Suppressor macrophage treated with lipopolysaccharide for 1 hour (primary cell): ENCODE results near the gene SEMA4B.
A peak's percentile ranks its signal among the peaks of the same experiment; 100 is the strongest.
"Not testable (repeated sequence)": the region's sequence is repeated elsewhere in the genome, so short reads cannot be mapped to it uniquely, and the experiment has no call there.

ENCODE experiments used
- DNase-seq, 3 donors: peaks; one replicate each; pipeline ENCODE4 v3.0.0-alpha.2; 2020 to 2022

The SEMA4B gene

DNA sequence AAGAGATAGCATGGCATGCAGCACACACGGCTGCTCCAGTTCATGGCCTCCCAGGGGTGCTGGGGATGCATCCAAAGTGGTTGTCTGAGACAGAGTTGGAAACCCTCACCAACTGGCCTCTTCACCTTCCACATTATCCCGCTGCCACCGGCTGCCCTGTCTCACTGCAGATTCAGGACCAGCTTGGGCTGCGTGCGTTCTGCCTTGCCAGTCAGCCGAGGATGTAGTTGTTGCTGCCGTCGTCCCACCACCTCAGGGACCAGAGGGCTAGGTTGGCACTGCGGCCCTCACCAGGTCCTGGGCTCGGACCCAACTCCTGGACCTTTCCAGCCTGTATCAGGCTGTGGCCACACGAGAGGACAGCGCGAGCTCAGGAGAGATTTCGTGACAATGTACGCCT, 27.8 kb downstream of the SEMA4B start:
- DNase-seq = no peak

DNA sequence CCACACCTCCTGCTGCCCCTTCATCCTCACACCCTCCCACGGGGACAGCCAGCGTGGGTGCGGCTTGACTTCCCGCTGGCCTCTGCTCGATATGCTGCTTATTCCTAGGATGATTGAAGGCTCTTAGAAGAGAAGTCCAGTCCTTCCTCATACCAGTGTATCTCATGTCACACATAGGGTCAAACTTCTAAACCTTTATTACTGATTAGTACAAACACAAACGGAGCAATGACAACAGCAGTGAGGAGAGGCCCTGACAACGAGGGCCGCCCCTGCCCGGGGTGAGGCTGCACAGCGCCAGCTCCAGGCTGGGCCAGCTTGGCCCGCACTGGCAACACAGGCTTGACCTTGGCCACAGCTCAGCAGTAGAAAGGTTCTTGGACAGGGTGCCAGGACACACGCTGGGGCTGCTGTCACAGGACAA, 29.0 kb downstream of the SEMA4B start:
- no peak for DNase-seq

DNA sequence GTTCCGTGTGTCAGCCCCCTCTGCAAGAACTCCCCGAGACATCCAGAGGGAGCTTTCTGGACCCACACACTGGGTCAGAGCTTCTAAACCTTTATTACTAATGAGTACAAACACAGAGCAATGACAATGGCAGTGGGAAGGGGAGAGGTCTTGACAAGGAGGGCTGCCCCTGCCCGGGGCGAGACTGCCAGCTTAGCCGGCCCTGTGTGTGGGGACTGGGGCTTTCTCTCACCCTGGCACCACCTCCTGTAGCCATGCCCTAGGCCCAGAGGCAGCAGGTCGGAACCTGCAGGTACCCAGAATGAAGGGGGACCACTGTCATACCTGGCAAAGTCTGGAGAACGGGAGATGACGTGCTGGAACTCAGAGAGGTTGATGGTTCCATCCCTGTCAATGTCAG, 29.5 kb downstream of the SEMA4B start:
- no peak for DNase-seq

DNA sequence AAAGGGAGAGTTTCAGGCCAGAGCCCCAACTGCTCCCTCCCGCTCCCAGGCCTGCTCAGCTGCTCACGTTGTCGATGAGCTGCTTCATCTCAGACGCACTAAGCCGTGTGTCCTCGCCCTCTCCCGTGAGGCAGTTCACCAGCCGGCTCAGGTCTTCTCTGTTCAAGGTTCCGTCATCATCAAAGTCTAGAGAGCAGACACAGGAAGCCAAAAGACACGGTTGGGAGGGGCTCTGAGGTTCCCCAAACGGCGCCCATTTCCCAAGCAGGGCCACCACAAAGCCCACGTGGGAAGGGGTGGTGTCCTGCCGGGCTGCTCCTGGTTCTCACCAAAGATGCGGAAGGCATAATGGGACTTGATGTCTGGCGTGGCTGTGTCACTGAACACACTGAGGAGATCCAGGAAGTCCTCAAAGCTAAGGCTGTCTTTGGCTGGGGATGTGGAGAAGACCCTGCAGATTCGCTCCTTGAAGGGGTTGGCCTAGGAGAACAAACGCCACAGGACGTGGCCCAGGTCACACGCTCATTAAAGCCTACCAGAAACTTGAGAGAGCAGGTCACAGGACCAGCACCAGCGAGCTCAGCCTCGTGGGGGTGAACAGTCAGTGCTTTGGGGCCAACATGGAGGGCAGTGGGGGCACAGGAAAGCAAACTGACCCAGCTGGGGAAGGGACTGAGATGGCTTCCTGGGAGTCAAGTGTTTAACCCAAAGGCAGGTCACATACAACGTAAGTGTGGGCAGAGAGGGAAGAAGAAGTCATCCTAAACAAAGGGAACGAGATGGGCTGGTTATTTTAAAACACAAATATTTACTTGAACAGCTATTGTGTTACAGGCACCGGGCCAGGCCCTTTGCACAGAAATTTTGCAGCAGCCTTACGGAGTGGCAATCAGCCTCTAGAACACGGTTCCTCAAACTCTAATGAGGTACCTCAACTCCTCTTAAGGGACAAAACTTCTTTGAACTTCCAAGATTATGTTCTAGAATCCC, 30.2 kb downstream of the SEMA4B start:
- DNase-seq = peak; percentile 78 to 84 (median 80)

DNA sequence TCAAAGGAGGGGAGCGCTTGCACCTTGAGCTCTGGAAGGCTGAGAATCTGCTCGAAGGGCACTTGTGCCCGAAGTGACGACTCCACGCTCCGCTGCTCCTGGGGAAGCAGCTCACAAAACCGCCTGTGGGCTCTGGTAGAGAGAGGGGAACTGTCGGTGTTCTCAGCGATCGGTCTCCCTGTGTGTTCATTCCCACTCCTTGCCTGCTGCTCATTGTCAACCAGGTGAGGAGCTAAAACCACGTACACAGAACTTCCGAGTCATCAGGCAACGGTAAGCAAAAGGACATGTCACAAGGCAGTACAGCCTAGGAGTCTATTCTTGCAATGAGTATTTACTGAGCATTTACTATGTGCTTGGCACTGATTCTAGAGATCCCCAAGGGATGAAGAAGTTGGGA, 31.1 kb downstream of the SEMA4B start:
- no peak for DNase-seq

DNA sequence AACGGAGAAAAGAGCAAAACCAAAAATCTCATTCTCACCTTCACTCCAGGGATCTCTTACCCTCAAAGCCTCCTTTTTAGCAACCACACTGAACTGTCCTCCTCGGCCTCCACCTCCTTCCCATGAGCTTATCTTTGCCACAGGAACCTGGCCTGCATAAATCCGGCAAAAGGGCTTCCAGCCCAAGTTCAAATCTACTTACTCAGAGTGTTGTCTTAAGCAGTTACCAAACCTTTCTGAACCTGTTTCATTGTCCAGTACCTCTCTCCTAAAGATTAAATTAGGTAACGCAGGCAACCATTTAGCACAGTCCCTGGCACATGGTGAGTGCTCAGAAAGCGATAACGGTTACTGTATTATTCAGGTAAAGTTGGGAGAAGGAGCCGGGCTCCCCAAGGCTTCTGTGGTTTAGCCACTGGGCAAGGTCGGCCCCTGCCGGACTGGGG, 31.8 kb downstream of the SEMA4B start:
- no peak for DNase-seq

DNA sequence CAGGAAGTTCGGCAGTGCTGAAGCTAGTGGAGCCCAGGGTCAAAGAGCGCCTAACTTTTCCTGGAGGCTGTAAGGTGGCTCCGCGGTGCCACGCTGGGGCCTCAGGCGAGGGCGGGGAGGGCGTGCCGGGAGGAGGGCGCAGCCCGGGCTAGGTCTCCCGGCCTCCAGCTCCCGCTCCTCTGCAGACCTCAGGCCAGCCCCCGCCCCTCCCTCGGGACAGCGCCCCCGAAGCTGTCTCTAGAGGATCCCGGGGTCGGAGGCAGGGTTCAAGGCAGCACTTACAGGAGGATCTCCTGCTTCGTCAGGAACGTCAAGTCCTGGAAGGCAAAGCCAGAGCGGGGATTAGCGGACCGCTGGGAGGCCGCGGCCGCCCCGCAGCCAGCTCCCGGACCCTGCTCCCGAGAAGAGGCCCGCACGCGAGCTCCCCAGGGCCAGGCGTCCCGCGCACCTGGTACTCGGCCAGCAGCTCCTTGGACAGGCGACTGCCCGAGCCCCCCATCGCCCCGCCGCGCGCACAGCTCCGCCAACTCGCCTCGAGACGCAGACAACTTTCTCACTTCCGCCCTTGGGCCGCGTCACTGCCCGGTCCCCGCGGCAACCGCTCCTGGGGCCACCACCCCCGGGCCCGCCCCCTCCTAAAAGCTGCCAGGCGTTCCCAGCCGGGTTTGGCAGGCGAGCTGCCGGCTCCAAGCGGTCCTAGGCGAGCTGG, 32.4 kb downstream of the SEMA4B start, which contains the start of gene CIB1:
Gene CIB1 (minus strand): TSS at position 555 of the 709 bp plus-strand sequence. CDS start 56 bp downstream, at position 499.
- DNase-seq = peak; percentile 64 to 100 (median 99)

DNA sequence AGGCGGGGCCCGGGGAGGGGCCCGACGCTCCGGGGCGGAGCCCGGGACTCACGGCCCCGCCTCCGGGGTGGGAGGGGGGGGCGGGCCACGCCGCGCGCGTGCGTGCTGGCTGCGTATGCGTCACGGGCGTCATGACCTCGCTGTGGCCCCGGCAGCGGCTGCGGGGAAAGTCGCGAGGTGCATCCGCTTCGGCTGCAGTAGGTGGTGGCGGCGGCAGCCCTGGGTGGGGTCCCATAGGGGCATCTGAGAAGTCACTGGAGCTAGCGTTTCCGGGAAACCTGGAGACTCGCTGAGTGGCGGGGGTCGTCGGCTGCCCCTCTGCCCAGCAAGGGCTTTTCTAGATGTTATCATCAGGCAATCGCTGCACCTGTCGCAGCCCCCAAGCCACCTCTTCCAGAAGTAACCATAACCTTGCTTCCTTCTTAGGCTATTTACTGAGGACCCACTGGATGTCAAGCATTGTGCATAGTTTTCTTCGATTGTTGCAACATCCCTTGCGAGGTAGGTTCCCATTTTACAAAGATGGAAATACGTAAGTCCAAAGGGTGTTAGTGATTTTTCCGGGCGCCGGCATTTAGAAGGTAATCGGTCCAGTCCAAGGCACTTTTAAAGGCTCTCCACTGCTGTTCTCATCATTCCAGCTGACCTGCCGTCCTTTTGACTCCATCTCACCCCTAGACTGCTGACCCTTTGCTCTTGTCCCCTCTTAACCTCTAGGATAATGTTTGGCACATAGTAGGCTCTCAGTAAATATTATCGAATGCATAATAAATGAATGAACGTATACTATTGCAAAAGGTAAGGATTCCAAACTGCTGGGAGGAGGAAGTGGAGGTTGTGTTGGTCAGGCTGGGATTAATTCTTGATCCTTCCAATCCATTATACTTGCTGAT, 33.2 kb downstream of the SEMA4B start, which contains the start of gene GDPGP1:
Gene GDPGP1 (plus strand): TSS at position 114 of the 893 bp plus-strand sequence. CDS start 6,700 bp downstream, outside the sequence.
- peak; percentile 32 to 99 (median 44) for DNase-seq

DNA sequence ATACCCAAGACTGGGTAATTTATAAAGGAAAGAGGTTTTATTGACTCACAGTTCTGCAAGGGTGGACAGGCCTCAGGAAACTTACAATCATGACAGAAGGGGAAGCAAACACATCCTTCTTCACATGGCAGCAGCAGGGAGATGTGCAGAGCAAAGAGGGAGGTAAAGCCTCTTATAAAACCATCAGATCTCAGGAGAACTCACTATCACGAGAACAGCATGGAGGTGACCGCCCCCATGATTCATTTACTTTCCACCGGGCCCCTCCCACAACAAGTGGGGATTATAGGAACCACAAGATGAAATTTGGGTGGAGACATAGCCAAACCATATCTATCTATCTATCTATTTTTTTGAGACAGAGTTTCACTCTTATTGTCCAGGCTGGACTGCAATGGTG, 38.2 kb downstream of the SEMA4B start:
- DNase-seq = peak; percentile 8 to 23 (median 12)

DNA sequence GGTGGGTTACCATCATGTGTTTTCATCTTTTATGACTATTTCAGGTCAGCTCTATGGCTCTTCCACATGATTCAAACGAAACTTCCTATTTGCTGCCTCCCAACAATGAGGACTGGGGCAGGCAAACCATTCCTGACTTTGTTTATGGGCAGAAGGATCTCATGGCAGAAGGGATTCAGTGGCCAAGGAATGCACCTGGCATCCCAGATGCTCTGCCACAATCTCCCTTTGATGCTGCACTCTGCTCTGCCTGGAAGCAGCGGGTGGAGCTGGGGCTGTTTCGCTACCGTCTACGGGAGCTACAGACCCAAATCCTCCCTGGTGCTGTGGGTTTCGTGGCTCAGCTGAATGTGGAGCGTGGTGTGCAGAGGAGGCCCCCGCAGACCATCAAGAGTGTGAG, 39.7 kb downstream of the SEMA4B start:
- no peak for DNase-seq

DNA sequence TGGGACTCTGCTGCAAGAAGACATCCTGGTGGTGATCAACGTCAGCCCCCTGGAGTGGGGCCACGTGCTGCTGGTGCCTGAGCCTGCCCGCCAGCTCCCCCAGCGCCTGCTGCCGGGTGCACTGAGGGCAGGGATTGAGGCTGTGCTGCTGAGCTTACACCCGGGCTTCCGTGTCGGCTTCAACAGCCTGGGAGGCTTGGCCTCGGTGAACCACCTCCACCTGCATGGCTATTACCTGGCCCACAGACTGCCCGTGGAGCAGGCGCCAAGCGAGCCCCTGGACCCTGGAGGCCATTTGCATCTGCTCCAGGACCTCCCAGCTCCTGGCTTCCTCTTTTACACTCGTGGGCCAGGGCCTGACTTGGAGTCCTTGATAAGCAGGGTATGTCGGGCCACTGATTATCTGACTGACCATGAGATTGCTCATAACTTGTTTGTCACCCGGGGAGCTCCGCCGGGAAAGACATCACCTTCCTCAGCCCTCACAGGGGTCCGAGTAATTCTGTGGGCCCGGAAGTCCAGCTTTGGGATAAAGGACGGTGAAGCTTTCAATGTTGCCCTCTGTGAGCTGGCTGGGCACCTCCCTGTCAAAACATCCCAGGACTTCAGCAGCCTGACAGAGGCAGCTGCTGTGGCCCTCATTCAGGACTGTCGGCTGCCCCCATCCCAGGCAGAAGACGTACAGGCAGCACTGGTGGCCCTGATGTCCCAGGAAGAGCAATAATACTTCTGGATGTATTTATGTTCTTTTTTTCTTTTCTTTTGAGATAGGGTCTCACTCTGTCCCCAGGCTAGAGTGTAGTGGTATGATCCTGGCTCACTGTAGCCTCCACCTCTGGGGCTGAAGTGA, 40.4 kb downstream of the SEMA4B start:
- no peak for DNase-seq

DNA sequence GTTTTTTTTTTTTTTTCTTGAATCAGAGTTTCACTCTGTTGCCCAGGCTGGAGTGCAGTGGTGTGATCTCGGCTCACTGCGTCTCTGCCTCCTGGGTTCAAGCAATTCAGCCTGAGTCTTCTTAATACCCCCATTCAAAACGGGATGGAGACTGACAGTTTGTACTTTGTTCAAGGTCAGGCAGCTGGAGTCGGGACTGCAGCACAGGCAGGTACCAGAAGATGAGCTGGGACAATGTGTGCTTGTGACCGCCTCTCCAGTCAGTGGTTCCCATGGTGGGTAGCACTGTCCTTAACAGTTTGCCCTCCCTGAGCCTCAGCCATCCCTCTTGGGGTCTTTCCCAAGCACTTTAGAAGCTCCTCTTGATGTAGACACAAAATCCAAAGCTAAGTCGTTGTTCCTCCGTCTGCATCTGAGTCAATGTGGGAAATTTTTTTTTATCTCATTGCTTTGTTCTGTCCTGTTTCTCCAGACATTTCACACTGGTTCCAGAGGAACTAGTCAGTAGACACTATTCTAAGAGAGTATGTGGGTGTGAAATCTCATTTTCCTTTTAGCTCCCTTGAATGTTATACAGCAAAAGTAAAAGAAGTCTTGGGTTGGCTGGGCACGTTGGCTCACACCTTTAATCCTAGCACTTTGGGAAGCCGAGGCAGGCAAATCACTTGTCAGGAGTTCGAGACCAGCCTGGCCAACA, 43.0 kb downstream of the SEMA4B start:
- peak; percentile 28 to 44 (median 43) for DNase-seq

DNA sequence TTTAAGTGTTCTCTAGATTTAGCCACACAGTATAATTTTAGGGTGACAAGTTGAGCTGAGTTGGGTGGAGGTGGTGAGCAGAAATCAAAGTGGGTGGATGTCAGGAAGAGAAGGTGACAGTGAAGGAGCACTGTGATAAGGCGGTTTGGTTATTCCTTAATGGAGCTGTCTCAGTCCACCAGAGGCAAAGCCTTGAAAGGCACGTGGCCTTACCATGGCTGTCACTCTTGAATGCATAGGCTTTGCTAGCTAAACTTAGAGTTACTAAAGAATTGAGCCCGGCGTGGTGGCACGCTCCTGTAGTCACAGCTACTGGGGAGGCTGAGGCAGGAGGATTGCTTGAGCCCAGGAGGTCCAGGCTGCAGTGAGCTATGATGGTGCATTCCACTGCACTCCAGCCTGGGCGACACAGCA, 47.7 kb downstream of the SEMA4B start:
- DNase-seq = no peak

DNA sequence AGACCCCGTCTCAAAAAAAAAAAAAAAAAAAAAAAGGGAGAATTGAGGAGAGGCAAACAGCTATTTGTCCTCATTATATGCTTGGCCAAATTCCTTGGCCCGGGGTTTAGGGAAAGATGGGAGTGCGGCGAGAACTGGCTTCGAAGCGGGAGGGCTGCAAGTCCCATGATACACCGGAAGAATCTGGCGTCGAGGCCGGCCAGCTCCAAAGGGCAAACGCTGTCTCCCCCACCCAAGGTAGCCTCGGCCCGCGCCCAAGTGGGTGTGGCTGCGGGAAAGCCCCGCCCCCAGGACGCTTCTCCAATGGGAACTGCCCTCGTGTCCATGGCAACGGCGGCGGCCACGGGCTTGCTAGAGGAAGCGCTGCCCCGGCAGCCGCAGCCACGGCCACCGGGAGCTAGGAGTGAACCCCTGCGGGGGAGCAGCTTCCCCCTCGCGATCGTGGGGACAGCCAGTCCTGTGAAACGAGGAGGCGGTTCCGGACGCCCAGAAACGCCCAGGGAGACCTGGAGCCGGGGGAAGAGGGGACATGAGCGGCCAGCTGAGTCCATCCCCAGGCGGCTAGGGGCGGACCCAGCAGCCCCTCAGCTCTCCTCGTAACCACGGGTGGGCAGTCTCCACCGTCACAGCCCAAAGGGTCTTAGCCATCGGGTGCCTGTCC, 48.2 kb downstream of the SEMA4B start, which contains the start of gene TTLL13:
Gene TTLL13 (plus strand): TSS at position 354 of the 661 bp plus-strand sequence. CDS start 1,075 bp downstream, outside the sequence.
- peak; percentile 81 to 96 (median 91) for DNase-seq

DNA sequence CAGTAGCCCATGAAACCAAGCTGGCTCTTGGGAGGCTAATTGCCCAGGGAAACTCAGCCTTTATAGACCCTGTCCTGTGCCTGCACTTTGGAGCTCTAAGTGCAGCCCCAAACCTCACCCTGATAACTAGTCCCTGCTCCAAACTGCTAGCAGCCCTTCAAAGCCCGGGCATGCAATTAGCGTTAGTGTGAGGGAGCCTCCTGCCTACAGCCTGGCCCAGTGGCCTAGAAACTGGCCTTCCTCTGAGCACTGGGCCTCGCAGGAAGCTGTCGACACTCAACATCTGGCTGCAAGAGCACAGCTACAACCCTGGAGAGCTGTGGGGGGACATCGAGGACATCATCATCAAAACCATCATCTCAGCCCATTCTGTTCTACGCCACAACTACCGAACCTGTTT, 56.6 kb downstream of the SEMA4B start:
- no peak for DNase-seq

DNA sequence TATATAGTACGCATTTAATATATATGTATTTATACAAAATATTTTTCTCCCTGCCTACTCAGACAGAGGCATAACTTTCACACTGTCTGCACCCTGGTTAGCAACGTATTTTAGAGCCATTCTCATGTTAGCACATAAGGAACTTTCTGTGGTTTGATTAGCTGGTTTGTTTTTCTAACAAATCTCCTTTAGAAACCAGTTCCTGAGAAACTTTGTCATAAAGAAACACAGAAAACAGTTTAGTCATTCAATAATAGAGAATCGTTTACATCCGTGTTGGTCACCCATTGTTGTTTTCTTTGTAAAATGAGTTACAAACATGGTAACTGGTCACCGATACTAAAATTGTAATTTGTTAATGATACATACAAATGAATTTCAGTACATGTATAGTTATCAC, 58.4 kb downstream of the SEMA4B start:
- DNase-seq = no peak

DNA sequence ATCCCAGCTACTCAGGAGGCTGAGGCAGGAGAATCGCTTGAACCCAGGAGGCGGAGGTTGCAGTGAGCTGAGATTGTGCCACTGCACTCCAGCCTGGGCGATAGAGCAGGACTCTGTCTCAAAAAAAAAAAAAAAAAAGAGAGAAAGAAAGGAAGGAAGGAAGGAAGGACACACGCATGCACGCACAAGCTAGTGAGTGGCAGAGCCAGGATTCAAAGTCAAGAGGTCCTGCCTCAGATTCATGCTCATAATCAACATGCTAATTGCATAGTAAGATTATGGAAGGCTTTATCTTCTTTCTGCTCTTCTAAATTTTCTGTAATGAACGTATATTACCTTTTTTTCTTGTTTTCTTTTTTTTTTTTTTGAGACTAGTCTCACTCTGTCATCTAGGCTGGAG, 59.6 kb downstream of the SEMA4B start:
- DNase-seq = not testable (repeated sequence)

DNA sequence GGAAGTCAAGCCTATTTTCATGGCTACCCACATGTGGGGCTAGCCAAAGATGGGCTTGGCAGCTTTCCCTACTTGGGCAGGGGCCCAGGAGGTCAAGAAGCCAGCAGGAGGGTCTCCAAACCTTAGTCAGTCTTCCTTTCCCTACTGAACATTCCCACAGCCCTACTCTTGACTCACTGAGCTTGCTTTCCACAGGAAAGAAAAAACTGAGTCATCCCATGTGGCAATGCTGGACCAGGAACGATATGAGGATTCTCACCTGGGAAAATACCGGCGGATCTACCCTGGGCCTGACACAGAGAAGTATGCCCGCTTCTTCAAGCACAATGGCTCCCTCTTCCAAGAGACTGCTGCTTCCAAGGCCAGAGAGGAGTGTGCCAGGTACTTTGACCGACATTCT, 60.7 kb downstream of the SEMA4B start:
- no peak for DNase-seq

DNA sequence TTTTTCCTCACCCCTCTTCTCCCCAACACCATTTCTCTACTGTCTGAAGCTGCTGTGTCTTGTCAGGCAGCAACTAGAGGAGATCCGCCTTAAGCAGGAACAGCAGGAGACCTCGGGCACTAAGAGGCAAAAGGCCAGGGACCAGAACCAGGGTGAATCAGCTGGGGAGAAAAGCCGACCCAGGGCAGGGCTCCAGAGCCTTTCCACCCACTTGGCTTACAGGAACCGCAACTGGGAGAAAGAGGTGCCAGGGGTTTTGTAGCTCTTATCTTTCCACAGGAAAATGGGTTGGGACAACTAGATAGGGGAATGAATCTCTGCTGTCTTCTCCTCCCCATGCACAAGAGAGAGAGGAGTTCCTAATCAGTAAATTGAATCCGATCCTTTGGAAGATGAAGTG, 61.3 kb downstream of the SEMA4B start:
- DNase-seq = no peak

DNA sequence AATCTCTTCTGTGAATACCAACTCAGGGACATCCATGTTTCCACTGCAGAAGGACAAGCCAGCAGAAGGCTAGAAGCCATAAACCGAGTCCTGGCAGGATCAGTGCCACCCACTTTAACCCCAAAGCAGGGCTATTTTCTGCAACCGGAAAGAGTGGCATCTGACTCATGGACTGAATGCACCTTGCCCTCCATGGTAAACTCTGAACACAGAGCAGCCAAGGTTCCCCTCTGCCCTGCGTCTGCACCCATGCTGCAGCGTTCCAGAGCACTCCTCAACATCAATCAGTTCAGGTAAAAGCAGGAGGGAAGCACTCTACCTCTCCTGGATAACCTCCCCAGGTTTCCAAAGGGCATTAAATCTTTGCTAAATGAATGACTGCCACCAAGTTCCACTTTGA, 63.5 kb downstream of the SEMA4B start:
- DNase-seq = peak; percentile 21 to 39 (median 34)
